Stimulated activated CD4-positive, alpha-beta T cell treated with anti-CD3 and anti-CD28 coated beads, Interleukin-12 subunit alpha, Interleukin-12 subunit beta, amount 100 ng/mL, for 4 hours (primary cell): Measurements from ENCODE around the gene STK26.

Experiments
- DNase-seq: peaks from one replicate; pipeline ENCODE4 v3.0.0-alpha.2; 2020

Gene STK26

GRCh38 chrX:132101206-132101605 is 78.1 kb downstream of the STK26 start:
- DNase-seq = no peak

- DNase-seq = no peak
Observed at GRCh38 chrX:132101799-132102198, 78.7 kb downstream of the STK26 start.

- no peak for DNase-seq
Observed at GRCh38 chrX:132107291-132107690, 84.2 kb downstream of the STK26 start.

GRCh38 chrX:132114607-132115006 is 91.5 kb downstream of the STK26 start:
- no peak for DNase-seq

GRCh38 chrX:132115792-132116191 is 92.7 kb downstream of the STK26 start:
- no peak for DNase-seq

- DNase-seq = no peak
Observed at GRCh38 chrX:132118358-132118757, 95.3 kb downstream of the STK26 start.

- no peak for DNase-seq
Observed at GRCh38 chrX:132119283-132119682, 96.2 kb downstream of the STK26 start.

GRCh38 chrX:132119821-132120515 is 96.9 kb downstream of the STK26 start:
- no peak for DNase-seq

GRCh38 chrX:132120913-132121312 is 97.8 kb downstream of the STK26 start:
- no peak for DNase-seq
